ENCODE data around the gene IL1A.

IL1A gene

DNA sequence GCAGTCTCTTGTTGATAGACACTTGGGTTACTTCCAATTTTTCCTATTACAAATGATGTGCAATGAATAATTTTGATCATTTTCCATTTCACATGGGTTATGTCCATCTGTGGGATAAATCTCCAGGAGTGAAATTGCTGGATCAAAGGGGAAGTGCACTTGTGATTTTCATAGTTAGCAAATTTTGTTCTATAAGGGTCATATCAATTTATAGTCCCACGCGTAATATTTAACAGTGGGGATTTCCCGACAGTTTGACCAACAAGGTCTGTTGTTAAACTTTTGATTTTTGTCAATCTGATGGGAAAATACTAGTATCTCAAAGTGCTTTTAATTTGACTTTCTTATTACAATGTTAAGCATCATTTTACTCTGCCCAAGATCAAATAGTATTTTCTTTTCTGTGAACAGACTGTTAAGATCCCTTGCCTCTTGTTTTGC lies 44.0 kb upstream of the IL1A start:
- Histone ChIP-seq H3K4me3 (ENCODE audit: low read depth in 1 of 2, low read length in 2 of 2) (no peak overlapping the region), H3K4me1 (ENCODE audit: insufficient read depth, low read length) (no peaks in the 10 kb centered on the region), H3K9ac (ENCODE audit: low read length) (no peak overlapping the region), H3K9me3 (ENCODE audit: low read length) (no peaks in the 10 kb centered on the region), H3K27me3 (ENCODE audit: control insufficient read depth in 1 of 2, insufficient read depth in 2 of 2, low read length in 2 of 2) (no peaks in the 10 kb centered on the region), H3K36me3 (ENCODE audit: insufficient read depth, low read length) (no peaks in the 10 kb centered on the region), H3K27ac (ENCODE audit: low read depth, low read length) (no peak overlapping the region)

DNA sequence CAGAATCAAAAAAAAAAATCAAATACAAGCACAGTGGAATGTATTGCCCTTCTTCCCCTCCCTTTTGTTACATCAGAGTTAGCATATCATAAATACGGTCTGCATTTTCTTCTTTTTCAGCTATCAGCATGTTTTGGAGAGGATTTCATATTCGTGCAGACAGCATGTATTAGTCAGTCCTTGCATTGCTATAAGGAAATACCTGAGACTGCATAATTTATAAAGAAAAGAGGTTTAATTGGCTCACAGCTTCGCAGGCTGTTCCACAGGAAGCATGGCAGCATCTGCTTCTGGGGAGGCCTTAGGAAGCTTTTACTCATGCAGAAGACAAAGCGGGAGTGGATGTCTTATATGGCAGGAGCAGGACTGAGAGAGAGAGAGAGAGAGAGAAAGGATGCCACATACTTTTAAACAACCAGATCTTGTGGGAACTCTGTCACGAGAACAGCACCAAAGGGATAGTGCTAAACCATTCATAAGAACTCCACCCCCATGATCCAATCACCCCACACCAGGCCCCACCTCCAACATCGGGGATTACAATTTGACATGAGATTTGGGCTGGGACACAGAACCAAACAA lies 43.4 kb upstream of the IL1A start:
- H3K36me3 ChIP-seq (ENCODE audit: insufficient read depth, low read length), result no peaks in the 10 kb centered on the region
- H3K27me3 ChIP-seq (ENCODE audit: control insufficient read depth in 1 of 2, insufficient read depth in 2 of 2, low read length in 2 of 2), result no peaks in the 10 kb centered on the region

DNA sequence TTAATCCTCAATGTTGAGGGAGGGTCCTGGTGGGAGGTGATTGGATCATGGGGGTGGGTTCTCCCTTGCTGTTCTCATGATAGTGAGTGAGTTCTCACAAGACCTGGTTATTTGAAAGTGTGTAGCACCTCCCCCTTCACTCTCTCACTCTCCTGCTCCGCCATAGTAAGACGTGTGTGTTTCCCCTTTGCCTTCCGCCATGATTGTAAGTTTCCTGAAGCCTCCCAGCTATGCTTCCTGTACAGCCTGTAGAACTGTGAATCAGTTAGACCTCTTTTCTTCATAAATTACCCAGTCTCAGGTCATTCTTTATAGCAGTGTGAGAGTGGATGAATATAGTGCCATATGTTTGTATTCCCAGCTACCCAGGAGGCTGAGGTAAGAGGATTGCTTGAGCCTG lies 42.7 kb upstream of the IL1A start:
- Histone ChIP-seq H3K27me3 (ENCODE audit: control insufficient read depth in 1 of 2, insufficient read depth in 2 of 2, low read length in 2 of 2) (no peaks in the 10 kb centered on the region), H3K9me3 (ENCODE audit: low read length) (no peaks in the 10 kb centered on the region), H3K27ac (ENCODE audit: low read depth, low read length) (no peak overlapping the region), H3K36me3 (ENCODE audit: insufficient read depth, low read length) (no peaks in the 10 kb centered on the region), H3K4me1 (ENCODE audit: insufficient read depth, low read length) (no peaks in the 10 kb centered on the region), H3K9ac (ENCODE audit: low read length) (no peak overlapping the region), H3K4me3 (ENCODE audit: low read depth in 1 of 2, low read length in 2 of 2) (no peak overlapping the region)

More for the DNA sequence above, 43.4 kb upstream of the IL1A start:
- Histone ChIP-seq H3K9me3 (ENCODE audit: low read length) (no peaks in the 10 kb centered on the region), H3K9ac (ENCODE audit: low read length) (no peak overlapping the region), H3K4me3 (ENCODE audit: low read depth in 1 of 2, low read length in 2 of 2) (no peak overlapping the region), H3K4me1 (ENCODE audit: insufficient read depth, low read length) (no peaks in the 10 kb centered on the region), H3K27ac (ENCODE audit: low read depth, low read length) (no peak overlapping the region)

DNA sequence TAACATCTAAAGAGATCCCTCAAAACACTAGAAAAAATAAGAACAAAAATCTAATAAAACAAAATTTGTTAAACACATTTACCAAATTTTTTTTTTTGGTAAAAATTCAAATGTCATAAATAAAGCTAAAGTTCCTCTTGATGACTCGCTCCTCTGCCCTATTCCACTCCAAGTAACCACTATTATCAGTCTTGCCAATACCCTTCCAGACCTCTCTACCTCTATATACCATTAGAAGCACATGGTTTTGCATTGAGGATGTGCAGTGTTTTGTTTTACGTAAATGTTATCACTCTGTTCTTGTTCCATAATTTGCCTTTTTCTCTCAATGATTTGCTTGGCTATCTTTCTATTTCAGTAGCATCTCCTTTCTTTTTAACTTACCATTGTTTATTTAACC lies 41.4 kb upstream of the IL1A start:
- H3K27ac ChIP-seq (ENCODE audit: low read depth, low read length), result no peak overlapping the region
- no peaks in the 10 kb centered on the region for H3K9me3 ChIP-seq (ENCODE audit: low read length)
- no peak overlapping the region for H3K4me3 ChIP-seq (ENCODE audit: low read depth in 1 of 2, low read length in 2 of 2)
- no peak overlapping the region for H3K9ac ChIP-seq (ENCODE audit: low read length)
- H3K4me1 ChIP-seq (ENCODE audit: insufficient read depth, low read length), result no peaks in the 10 kb centered on the region
- H3K27me3 ChIP-seq (ENCODE audit: control insufficient read depth in 1 of 2, insufficient read depth in 2 of 2, low read length in 2 of 2), result no peaks in the 10 kb centered on the region
- H3K36me3 ChIP-seq (ENCODE audit: insufficient read depth, low read length), result no peaks in the 10 kb centered on the region

DNA sequence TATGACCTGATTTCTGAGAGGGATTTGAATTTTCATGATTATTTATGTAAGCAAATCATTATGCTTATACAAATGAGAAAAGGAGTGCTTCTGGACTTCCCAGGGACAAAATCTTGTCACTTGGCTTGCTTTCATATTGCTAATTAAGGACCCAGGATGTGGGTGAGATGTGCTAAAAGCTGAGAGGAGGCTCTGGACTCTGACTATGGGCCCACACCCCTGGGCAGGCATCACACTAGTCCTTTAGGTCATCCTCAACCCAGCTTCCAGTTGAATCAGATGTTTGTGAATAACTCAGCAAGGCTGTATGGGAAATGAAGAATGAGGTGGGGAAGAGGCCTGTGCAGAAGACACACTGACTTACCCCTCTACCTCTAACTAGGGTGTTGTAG lies 40.4 kb upstream of the IL1A start:
- Histone ChIP-seq H3K27ac (ENCODE audit: low read depth, low read length) (no peak overlapping the region), H3K27me3 (ENCODE audit: control insufficient read depth in 1 of 2, insufficient read depth in 2 of 2, low read length in 2 of 2) (no peaks in the 10 kb centered on the region), H3K9ac (ENCODE audit: low read length) (no peak overlapping the region), H3K4me3 (ENCODE audit: low read depth in 1 of 2, low read length in 2 of 2) (no peak overlapping the region), H3K9me3 (ENCODE audit: low read length) (no peaks in the 10 kb centered on the region), H3K4me1 (ENCODE audit: insufficient read depth, low read length) (no peaks in the 10 kb centered on the region), H3K36me3 (ENCODE audit: insufficient read depth, low read length) (no peaks in the 10 kb centered on the region)

DNA sequence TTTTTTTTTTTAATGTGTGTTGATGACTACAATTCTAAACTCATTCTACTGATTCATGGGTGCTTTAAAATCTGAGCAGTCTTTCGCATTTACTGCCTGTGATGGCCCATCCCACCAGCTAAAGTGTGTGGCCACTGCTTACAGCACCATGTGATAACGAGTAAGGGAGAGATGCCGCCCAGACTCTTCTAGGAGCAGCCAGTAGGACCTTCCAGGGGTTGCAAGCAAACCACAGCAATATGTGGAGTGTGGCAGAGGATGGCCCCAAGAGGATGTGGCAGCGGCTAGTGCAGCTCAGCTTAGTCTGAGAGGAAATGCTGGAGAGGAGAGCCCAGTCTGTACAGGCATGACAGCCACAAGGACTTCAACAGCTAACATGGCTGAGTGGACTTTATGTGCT lies 37.4 kb upstream of the IL1A start:
- Histone ChIP-seq H3K4me1 (ENCODE audit: insufficient read depth, low read length) (no peaks in the 10 kb centered on the region), H3K36me3 (ENCODE audit: insufficient read depth, low read length) (no peaks in the 10 kb centered on the region), H3K27ac (ENCODE audit: low read depth, low read length) (no peak overlapping the region), H3K27me3 (ENCODE audit: control insufficient read depth in 1 of 2, insufficient read depth in 2 of 2, low read length in 2 of 2) (no peaks in the 10 kb centered on the region), H3K9me3 (ENCODE audit: low read length) (no peaks in the 10 kb centered on the region), H3K9ac (ENCODE audit: low read length) (no peak overlapping the region), H3K4me3 (ENCODE audit: low read depth in 1 of 2, low read length in 2 of 2) (no peak overlapping the region)

DNA sequence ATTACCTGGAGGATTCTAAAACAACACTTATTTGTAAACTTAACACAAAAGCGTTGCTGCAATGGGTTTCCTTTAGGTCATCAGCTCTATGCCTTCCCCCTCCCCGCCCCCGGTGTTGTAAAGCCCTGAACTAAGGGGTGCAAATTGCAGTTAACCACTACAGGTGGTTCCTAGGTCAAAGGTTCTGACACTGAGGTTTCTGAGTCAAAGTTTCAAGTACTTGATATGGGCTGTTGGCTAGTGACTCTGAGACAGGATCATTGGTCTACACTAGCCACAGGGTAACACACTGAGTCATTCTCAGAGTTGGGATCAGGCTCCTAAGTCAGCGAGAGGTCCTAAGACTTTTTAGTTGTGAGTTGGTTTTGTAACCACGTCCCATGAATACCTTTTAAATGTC lies 36.8 kb upstream of the IL1A start:
- Histone ChIP-seq H3K27ac (ENCODE audit: low read depth, low read length) (no peak overlapping the region), H3K9me3 (ENCODE audit: low read length) (no peaks in the 10 kb centered on the region), H3K4me3 (ENCODE audit: low read depth in 1 of 2, low read length in 2 of 2) (no peak overlapping the region), H3K27me3 (ENCODE audit: control insufficient read depth in 1 of 2, insufficient read depth in 2 of 2, low read length in 2 of 2) (no peaks in the 10 kb centered on the region), H3K4me1 (ENCODE audit: insufficient read depth, low read length) (no peaks in the 10 kb centered on the region), H3K36me3 (ENCODE audit: insufficient read depth, low read length) (no peaks in the 10 kb centered on the region), H3K9ac (ENCODE audit: low read length) (no peak overlapping the region)

DNA sequence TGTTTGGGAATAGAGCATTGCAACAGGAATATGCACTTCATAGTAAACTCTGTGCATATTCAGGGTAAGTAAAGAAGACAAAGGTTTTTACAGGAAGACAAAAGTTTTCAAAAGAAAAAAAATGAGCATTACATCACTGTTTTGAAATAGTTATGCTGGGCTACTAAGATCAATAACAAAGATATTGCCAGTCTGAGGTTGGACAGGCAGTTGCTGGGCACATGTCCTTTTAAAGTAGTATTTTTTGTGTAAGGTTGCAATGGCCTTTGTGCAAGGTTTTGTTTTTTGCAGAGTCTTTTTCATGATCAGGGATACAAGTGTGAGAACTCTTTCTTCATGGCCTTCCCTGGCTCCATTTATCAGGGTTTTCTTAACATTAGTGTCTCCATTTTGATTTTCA lies 36.0 kb upstream of the IL1A start:
- Histone ChIP-seq H3K27me3 (ENCODE audit: control insufficient read depth in 1 of 2, insufficient read depth in 2 of 2, low read length in 2 of 2) (no peaks in the 10 kb centered on the region), H3K4me1 (ENCODE audit: insufficient read depth, low read length) (no peaks in the 10 kb centered on the region), H3K9me3 (ENCODE audit: low read length) (no peaks in the 10 kb centered on the region), H3K4me3 (ENCODE audit: low read depth in 1 of 2, low read length in 2 of 2) (no peak overlapping the region), H3K9ac (ENCODE audit: low read length) (no peak overlapping the region), H3K36me3 (ENCODE audit: insufficient read depth, low read length) (no peaks in the 10 kb centered on the region), H3K27ac (ENCODE audit: low read depth, low read length) (no peak overlapping the region)

DNA sequence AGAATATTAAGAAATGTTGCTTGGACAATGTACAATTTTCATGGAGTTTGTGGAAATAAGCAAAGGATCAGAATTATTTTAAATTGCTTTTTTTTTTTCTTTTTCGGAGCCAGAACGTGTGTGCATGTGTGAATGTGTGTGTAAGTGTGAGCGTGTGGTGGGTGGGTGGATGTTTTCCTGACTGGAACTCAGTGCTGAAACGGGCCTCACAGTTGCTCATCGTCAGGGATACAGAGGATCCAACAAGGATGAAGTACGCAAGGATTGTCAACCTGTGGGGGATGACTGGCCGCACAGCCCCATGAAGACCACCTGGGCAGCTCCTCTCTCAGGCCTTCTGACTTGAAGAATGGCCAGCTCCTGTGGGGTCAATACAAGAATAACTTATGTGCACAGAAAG lies 34.8 kb upstream of the IL1A start:
- Histone ChIP-seq H3K4me3 (ENCODE audit: low read depth in 1 of 2, low read length in 2 of 2) (no peak overlapping the region), H3K4me1 (ENCODE audit: insufficient read depth, low read length) (no peaks in the 10 kb centered on the region), H3K36me3 (ENCODE audit: insufficient read depth, low read length) (no peaks in the 10 kb centered on the region), H3K9ac (ENCODE audit: low read length) (no peak overlapping the region), H3K27ac (ENCODE audit: low read depth, low read length) (no peak overlapping the region), H3K9me3 (ENCODE audit: low read length) (no peaks in the 10 kb centered on the region), H3K27me3 (ENCODE audit: control insufficient read depth in 1 of 2, insufficient read depth in 2 of 2, low read length in 2 of 2) (no peaks in the 10 kb centered on the region)

DNA sequence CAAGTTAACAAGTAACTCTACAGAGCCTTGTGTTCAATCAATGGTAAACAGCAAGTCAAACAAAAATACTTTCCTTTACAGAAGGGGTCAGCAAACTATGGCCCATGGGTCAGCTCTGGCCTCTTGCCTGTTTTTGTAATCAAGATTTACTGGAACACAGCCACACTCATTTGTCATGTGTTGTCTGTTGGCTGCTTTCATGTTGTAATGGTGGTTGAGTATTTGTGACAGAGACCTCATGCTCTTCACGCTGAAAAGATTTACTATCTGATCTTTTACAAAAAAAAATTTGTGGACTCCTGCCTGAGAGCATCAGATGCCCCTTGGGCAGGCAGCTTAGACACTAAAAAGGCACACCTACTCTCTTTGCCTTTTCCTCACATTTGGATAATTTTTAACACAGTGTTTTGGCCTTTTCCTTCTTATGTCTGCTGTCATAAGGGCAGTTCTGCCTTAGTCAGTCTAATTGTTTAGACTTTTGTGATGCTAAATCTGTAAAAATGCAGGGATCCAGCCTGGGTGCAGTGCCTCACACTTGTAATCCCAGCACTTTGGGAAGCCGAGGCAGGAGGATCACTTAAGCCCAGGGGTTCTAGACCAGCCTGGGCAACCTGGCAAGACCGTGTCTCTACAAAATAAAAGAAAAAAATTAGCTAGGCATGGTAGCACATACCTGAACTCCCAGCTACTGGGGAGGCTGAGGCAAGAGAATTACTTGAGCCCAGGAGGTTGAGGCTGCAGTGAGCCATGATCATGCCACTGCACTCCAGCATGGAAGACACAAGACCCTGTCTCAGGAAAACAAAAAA lies 34.0 kb upstream of the IL1A start:
- Histone ChIP-seq H3K27ac (ENCODE audit: low read depth, low read length) (no peak overlapping the region), H3K9me3 (ENCODE audit: low read length) (no peaks in the 10 kb centered on the region), H3K27me3 (ENCODE audit: control insufficient read depth in 1 of 2, insufficient read depth in 2 of 2, low read length in 2 of 2) (no peaks in the 10 kb centered on the region), H3K4me3 (ENCODE audit: low read depth in 1 of 2, low read length in 2 of 2) (no peak overlapping the region), H3K4me1 (ENCODE audit: insufficient read depth, low read length) (peaks cover under 1% of the 10 kb centered on the region), H3K9ac (ENCODE audit: low read length) (no peak overlapping the region), H3K36me3 (ENCODE audit: insufficient read depth, low read length) (no peaks in the 10 kb centered on the region)

DNA sequence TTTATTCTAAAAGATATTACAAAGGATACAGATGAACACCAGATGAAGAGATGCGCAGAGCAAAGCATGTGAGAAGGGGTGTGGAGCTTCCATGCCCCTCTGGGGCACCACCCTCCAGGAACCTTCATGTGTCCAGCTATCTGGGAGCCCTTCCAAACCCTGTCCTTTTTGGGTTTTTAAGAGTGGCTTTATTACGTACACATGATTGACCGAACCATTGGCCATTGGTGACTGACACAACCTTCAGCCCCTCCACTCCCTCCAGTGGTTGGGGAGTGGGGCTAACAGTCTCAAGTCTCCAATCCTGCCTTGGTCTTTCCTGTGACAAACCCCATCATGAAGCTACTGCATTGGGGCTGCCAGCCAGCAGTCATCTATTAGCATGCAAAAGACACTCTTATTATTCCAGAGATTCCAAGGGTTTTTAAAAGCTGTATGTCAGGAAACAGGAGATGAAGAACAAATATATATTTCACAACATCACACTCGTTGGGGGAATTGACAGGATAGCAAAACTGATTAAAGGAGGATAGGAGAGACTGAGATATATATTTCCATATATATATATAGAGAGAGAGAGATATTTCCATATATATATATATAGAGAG lies 32.9 kb upstream of the IL1A start:
- no peaks in the 10 kb centered on the region for H3K9me3 ChIP-seq (ENCODE audit: low read length)
- H3K27me3 ChIP-seq (ENCODE audit: control insufficient read depth in 1 of 2, insufficient read depth in 2 of 2, low read length in 2 of 2), result no peaks in the 10 kb centered on the region
- H3K36me3 ChIP-seq (ENCODE audit: insufficient read depth, low read length), result no peaks in the 10 kb centered on the region
- no peak overlapping the region for H3K27ac ChIP-seq (ENCODE audit: low read depth, low read length)
- peaks cover 12% of the 10 kb centered on the region for H3K4me1 ChIP-seq (ENCODE audit: insufficient read depth, low read length)
- H3K4me3 ChIP-seq (ENCODE audit: low read depth in 1 of 2, low read length in 2 of 2), result no peak overlapping the region
- H3K9ac ChIP-seq (ENCODE audit: low read length), result no peak overlapping the region
